Measurements from ENCODE around the gene MUC4.

GRCh38 chr3:195763843-195764825 lies 47.6 kb downstream of the MUC4 start:
- no peak for TF ChIP-seq EZH2 (IDR thresholded peaks at IDR 0.05; ENCODE audit: low read depth)
- TF ChIP-seq CTCF (conservative IDR thresholded peaks at IDR 0.05): no peak

Measured in PC-9 (cell line).